ENCODE measurements around the gene COLEC12. TPM values are rescaled to one million over a fixed set of nuclear protein-coding genes. Genes with fewer than 3 reads are reported as not detected.

Gene COLEC12
- total RNA-seq, 1 experiment from 2014 or later, result not detected

DNA sequence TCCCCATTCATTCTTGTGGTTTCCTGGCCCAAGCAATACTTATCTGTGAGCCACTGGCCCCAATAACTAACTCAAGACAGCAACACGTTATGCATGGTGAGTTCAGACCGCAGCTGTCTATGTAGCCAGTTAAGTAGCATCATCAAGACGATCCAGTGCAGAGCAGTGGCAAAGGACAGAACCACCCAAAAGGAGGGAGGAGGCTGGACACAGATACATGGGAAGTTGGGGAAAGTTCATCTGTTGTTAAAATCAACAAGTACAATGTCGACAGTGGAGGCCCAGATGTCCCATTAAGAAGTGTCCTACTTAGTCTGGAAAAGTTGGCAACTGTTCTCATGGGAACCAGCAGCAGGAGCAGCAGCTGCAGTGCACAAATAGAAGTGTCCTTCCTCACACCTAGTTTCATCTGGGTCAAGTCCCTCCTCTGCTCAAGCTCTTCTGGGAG is 125.8 kb downstream of the COLEC12 start:
- H3K79me2 ChIP-seq (ENCODE audit: insufficient read depth, low read length), result no peaks in the 10 kb centered on the region
- no peaks in the 10 kb centered on the region for H3K4me1 ChIP-seq (ENCODE audit: control insufficient read depth in 1 of 2, insufficient read depth in 2 of 2, low read length in 2 of 2)
- TF ChIP-seq, protein P1, sequence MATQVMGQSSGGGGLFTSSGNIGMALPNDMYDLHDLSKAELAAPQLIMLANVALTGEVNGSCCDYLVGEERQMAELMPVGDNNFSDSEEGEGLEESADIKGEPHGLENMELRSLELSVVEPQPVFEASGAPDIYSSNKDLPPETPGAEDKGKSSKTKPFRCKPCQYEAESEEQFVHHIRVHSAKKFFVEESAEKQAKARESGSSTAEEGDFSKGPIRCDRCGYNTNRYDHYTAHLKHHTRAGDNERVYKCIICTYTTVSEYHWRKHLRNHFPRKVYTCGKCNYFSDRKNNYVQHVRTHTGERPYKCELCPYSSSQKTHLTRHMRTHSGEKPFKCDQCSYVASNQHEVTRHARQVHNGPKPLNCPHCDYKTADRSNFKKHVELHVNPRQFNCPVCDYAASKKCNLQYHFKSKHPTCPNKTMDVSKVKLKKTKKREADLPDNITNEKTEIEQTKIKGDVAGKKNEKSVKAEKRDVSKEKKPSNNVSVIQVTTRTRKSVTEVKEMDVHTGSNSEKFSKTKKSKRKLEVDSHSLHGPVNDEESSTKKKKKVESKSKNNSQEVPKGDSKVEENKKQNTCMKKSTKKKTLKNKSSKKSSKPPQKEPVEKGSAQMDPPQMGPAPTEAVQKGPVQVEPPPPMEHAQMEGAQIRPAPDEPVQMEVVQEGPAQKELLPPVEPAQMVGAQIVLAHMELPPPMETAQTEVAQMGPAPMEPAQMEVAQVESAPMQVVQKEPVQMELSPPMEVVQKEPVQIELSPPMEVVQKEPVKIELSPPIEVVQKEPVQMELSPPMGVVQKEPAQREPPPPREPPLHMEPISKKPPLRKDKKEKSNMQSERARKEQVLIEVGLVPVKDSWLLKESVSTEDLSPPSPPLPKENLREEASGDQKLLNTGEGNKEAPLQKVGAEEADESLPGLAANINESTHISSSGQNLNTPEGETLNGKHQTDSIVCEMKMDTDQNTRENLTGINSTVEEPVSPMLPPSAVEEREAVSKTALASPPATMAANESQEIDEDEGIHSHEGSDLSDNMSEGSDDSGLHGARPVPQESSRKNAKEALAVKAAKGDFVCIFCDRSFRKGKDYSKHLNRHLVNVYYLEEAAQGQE (IDR thresholded peaks at IDR 0.05; ENCODE audit: low read depth), result no peak
- no peaks in the 10 kb centered on the region for H3K9me2 ChIP-seq (ENCODE audit: insufficient read depth)
- H3K4me3 ChIP-seq (replicated peaks in 1 of 2; ENCODE audit: low read depth in 1 of 2, low read length in 2 of 2), result no peak overlapping the region
- H3K27me3 ChIP-seq (ENCODE audit: insufficient read depth, low read length), result no peaks in the 10 kb centered on the region
- no peaks in the 10 kb centered on the region for H4K20me1 ChIP-seq (ENCODE audit: insufficient read depth)
- H3K4me2 ChIP-seq (ENCODE audit: low read length), result no peak overlapping the region
- ChIA-PET CTCF (no interaction called here), POLR2A (no interaction called here), RAD21 (ENCODE audit: low non-redundant PET in 1 of 2, low total read pairs in 2 of 2, uncharacterized antibody in 2 of 2, unreplicated experiment in 2 of 2) (no interaction called here)
- no peak for ATAC-seq
- H3K27ac ChIP-seq (ENCODE audit: low read depth, low read length), result no peak overlapping the region
- no peaks in the 10 kb centered on the region for H3K9me3 ChIP-seq (ENCODE audit: control insufficient read depth in 1 of 2, insufficient read depth in 1 of 2, low read depth in 1 of 2, low read length in 2 of 2)
- BruUV-seq (replicated peaks), result no TSS peak
- H3K36me3 ChIP-seq (ENCODE audit: control insufficient read depth in 1 of 2, insufficient read depth in 2 of 2, low read length in 2 of 2), result no peaks in the 10 kb centered on the region
- no peak overlapping the region for H3K9ac ChIP-seq (ENCODE audit: low read length)
- intact Hi-C loops (cut with micrococcal nuclease), result no loop called here
- no peak overlapping the region for H2AFZ ChIP-seq (ENCODE audit: low read depth, low read length, poor library complexity, severe bottlenecking)
- no peak for DNase-seq (ENCODE audit: low read depth, low spot score)

DNA sequence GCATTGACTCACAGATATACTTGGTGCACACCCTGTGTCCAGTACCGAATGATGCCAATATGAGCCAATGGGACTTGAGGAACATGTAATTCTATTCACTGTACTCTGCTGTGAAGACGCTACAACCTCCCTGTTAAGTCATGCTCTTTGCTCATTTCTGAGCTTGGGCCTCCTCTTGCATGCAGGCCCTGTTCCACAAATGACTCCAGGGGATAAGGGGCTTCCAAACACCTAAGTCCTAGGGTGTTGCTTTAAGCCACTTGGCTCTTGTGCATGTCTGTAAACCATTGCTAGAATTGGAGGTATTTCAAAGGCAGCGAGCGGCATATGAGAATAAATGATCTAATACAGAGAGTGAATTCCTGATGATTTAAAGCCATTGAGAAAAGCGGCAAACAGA is 126.7 kb downstream of the COLEC12 start:
- Histone ChIP-seq H3K36me3 (ENCODE audit: control insufficient read depth in 1 of 2, insufficient read depth in 2 of 2, low read length in 2 of 2) (no peaks in the 10 kb centered on the region), H4K20me1 (ENCODE audit: insufficient read depth) (no peaks in the 10 kb centered on the region), H3K4me1 (ENCODE audit: control insufficient read depth in 1 of 2, insufficient read depth in 2 of 2, low read length in 2 of 2) (no peaks in the 10 kb centered on the region), H3K79me2 (ENCODE audit: insufficient read depth, low read length) (no peaks in the 10 kb centered on the region), H3K9me2 (ENCODE audit: insufficient read depth) (no peaks in the 10 kb centered on the region), H2AFZ (ENCODE audit: low read depth, low read length, poor library complexity, severe bottlenecking) (no peak overlapping the region), H3K4me2 (ENCODE audit: low read length) (no peak overlapping the region), H3K9me3 (ENCODE audit: control insufficient read depth in 1 of 2, insufficient read depth in 1 of 2, low read depth in 1 of 2, low read length in 2 of 2) (no peaks in the 10 kb centered on the region), H3K27me3 (ENCODE audit: insufficient read depth, low read length) (no peaks in the 10 kb centered on the region), H3K27ac (ENCODE audit: low read depth, low read length) (no peak overlapping the region), H3K9ac (ENCODE audit: low read length) (no peak overlapping the region), H3K4me3 (replicated peaks in 1 of 2; ENCODE audit: low read depth in 1 of 2, low read length in 2 of 2) (no peak overlapping the region)
- intact Hi-C loops (cut with micrococcal nuclease), result no loop called here
- BruUV-seq (replicated peaks), result no TSS peak
- DNase-seq (ENCODE audit: low read depth, low spot score), result no peak
- ATAC-seq, result no peak
- CTCF ChIA-PET, result no interaction called here
- RAD21 ChIA-PET (ENCODE audit: low non-redundant PET in 1 of 2, low total read pairs in 2 of 2, uncharacterized antibody in 2 of 2, unreplicated experiment in 2 of 2), result no interaction called here
- TF ChIP-seq, protein P2, sequence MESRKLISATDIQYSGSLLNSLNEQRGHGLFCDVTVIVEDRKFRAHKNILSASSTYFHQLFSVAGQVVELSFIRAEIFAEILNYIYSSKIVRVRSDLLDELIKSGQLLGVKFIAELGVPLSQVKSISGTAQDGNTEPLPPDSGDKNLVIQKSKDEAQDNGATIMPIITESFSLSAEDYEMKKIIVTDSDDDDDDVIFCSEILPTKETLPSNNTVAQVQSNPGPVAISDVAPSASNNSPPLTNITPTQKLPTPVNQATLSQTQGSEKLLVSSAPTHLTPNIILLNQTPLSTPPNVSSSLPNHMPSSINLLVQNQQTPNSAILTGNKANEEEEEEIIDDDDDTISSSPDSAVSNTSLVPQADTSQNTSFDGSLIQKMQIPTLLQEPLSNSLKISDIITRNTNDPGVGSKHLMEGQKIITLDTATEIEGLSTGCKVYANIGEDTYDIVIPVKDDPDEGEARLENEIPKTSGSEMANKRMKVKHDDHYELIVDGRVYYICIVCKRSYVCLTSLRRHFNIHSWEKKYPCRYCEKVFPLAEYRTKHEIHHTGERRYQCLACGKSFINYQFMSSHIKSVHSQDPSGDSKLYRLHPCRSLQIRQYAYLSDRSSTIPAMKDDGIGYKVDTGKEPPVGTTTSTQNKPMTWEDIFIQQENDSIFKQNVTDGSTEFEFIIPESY (IDR thresholded peaks at IDR 0.05; ENCODE audit: extremely low read depth, insufficient replicate concordance, low read length), result no peak
- TF ChIP-seq, protein P1 (IDR thresholded peaks at IDR 0.05; ENCODE audit: low read depth), result no peak
- TF ChIP-seq, protein P3, sequence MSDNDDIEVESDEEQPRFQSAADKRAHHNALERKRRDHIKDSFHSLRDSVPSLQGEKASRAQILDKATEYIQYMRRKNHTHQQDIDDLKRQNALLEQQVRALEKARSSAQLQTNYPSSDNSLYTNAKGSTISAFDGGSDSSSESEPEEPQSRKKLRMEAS (IDR thresholded peaks at IDR 0.05), result no peak
- no peak for TF ChIP-seq EZH2phosphoT487 (IDR thresholded peaks at IDR 0.05; ENCODE audit: borderline replicate concordance)
- POLR2A ChIA-PET, result no interaction called here

Measured in HCT116 (cell line).